Measurements from ENCODE around the gene PPP1R1C. TPM values are rescaled to one million over a fixed set of nuclear protein-coding genes. Genes with fewer than 3 reads are reported as not detected.
"Not testable (repeated sequence)": the region's sequence is repeated elsewhere in the genome, so short reads cannot be mapped to it uniquely, and the experiment has no call there.

Gene PPP1R1C
- total RNA-seq, 1 donor from 2014 or later = 5.8 TPM

GRCh38 chr2:181953881-181954537 is 31.6 kb upstream of the PPP1R1C start:
- H3K36me3 Mint-ChIP-seq = no peaks in the 10 kb centered on the region
- no peak overlapping the region for H3K27ac Mint-ChIP-seq
- peak overlapping the region; percentile 60 for H3K4me3 Mint-ChIP-seq
- peaks cover 14% of the 10 kb centered on the region for H3K4me1 Mint-ChIP-seq
- DNase-seq (ENCODE audit: low spot score in 2 of 2, unreplicated experiment in 2 of 2) = peak; percentile 39 to 77
- peaks cover 13% of the 10 kb centered on the region for H3K9me3 Mint-ChIP-seq
- no peaks in the 10 kb centered on the region for H3K27me3 Mint-ChIP-seq (ENCODE audit: low read depth)
- TF ChIP-seq CTCF (IDR thresholded peaks at IDR 0.05; ENCODE audit: unreplicated experiment) = no peak

GRCh38 chr2:181954538-181954883 is 31.1 kb upstream of the PPP1R1C start:
- peaks cover 8% of the 10 kb centered on the region for H3K9me3 Mint-ChIP-seq
- peak overlapping the region; percentile 60 for H3K4me3 Mint-ChIP-seq
- H3K27me3 Mint-ChIP-seq (ENCODE audit: low read depth) = no peaks in the 10 kb centered on the region
- TF ChIP-seq CTCF (IDR thresholded peaks at IDR 0.05; ENCODE audit: unreplicated experiment) = peak; percentile 69
- DNase-seq (ENCODE audit: low spot score in 2 of 2, unreplicated experiment in 2 of 2) = no peak
- peak overlapping the region; percentile 21 for H3K27ac Mint-ChIP-seq
- peaks cover 14% of the 10 kb centered on the region for H3K4me1 Mint-ChIP-seq
- no peaks in the 10 kb centered on the region for H3K36me3 Mint-ChIP-seq

GRCh38 chr2:181955010-181955409 is 30.6 kb upstream of the PPP1R1C start:
- Mint-ChIP-seq H3K36me3 (no peaks in the 10 kb centered on the region), H3K9me3 (peaks cover 3% of the 10 kb centered on the region), H3K27me3 (ENCODE audit: low read depth) (no peaks in the 10 kb centered on the region), H3K4me3 (no peak overlapping the region), H3K27ac (no peak overlapping the region), H3K4me1 (peaks cover 14% of the 10 kb centered on the region)
- TF ChIP-seq CTCF (IDR thresholded peaks at IDR 0.05; ENCODE audit: unreplicated experiment) = no peak
- no peak for DNase-seq (ENCODE audit: low spot score in 2 of 2, unreplicated experiment in 2 of 2)

- not testable (repeated sequence) for H3K4me3 Mint-ChIP-seq; H3K27me3 Mint-ChIP-seq (ENCODE audit: low read depth); H3K36me3 Mint-ChIP-seq; DNase-seq (ENCODE audit: low spot score in 2 of 2, unreplicated experiment in 2 of 2); H3K9me3 Mint-ChIP-seq; H3K27ac Mint-ChIP-seq
- H3K4me1 Mint-ChIP-seq = peaks cover 14% of the 10 kb centered on the region
Observed at GRCh38 chr2:181955866-181956265, 29.8 kb upstream of the PPP1R1C start.

GRCh38 chr2:181957668-181958067 is 28.0 kb upstream of the PPP1R1C start:
- H3K27me3 Mint-ChIP-seq (ENCODE audit: low read depth) = no peaks in the 10 kb centered on the region
- H3K4me1 Mint-ChIP-seq = peaks cover 10% of the 10 kb centered on the region

GRCh38 chr2:181958726-181959125 is 26.9 kb upstream of the PPP1R1C start:
- Mint-ChIP-seq H3K27ac (no peak overlapping the region), H3K4me3 (no peak overlapping the region), H3K9me3 (peaks cover 3% of the 10 kb centered on the region), H3K4me1 (peaks cover 5% of the 10 kb centered on the region), H3K27me3 (ENCODE audit: low read depth) (no peaks in the 10 kb centered on the region), H3K36me3 (no peaks in the 10 kb centered on the region)
- no peak for TF ChIP-seq CTCF (IDR thresholded peaks at IDR 0.05; ENCODE audit: unreplicated experiment)
- no peak for DNase-seq (ENCODE audit: low spot score in 2 of 2, unreplicated experiment in 2 of 2)

More at GRCh38 chr2:181957668-181958067, 28.0 kb upstream of the PPP1R1C start:
- H3K9me3 Mint-ChIP-seq = peaks cover 3% of the 10 kb centered on the region
- no peak overlapping the region for H3K4me3 Mint-ChIP-seq
- no peak for TF ChIP-seq CTCF (IDR thresholded peaks at IDR 0.05; ENCODE audit: unreplicated experiment)
- H3K36me3 Mint-ChIP-seq = no peaks in the 10 kb centered on the region
- no peak overlapping the region for H3K27ac Mint-ChIP-seq
- no peak for DNase-seq (ENCODE audit: low spot score in 2 of 2, unreplicated experiment in 2 of 2)

Data from mesothelial cell of epicardium (in vitro differentiated cells).